ENCODE results near the gene SLC22A1.

Gene SLC22A1

DNA sequence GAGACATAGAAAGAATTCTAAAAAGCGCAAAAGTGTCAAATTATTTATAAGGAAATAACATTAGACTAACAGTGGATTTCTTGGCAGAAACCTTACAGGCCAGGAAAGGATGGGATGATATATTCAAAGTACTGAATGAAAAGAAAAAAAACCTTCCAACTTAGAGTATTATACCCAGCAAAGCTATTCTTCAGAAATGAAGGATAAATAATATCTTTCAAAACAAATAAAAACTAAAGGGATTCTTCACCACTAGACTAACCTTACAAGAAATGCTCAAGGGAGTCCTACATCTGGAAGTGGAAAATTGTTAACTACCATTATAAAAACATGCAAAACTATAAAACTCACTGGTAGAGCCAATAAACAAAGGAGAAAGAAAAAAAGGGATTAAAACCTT is 71.2 kb downstream of the SLC22A1 start:
- Mint-ChIP-seq H3K36me3 (no peaks in the 10 kb centered on the region), H3K27ac (no peak overlapping the region), H3K9me3 (peaks cover 16% of the 10 kb centered on the region), H3K4me3 (no peak overlapping the region), H3K4me1 (no peaks in the 10 kb centered on the region)
- no peak for DNase-seq (ENCODE audit: low spot score in 2 of 2)
- ATAC-seq = no peak

DNA sequence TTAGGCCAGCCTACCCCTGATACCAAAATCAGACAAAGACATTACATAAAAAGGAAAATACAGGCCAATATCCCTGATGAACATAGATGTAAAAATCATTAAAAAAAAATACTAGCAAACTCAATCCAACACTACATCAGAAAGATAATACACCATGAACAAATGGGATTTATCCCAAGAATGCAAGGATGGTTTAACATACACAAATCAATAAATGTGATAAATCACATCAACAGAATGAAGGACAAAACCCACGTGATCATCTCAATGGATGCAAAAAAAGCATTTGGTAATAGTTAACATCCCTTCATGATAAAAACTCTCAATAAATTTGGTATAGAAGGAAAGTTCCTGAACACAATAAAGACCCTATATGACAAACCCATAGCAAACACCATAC is 73.2 kb downstream of the SLC22A1 start:
- peaks cover 16% of the 10 kb centered on the region for H3K9me3 Mint-ChIP-seq
- H3K4me3 Mint-ChIP-seq = no peak overlapping the region
- ATAC-seq (no peak), DNase-seq (ENCODE audit: low spot score in 2 of 2) (no peak)
- H3K4me1 Mint-ChIP-seq = no peaks in the 10 kb centered on the region
- H3K27ac Mint-ChIP-seq = no peak overlapping the region
- H3K36me3 Mint-ChIP-seq = no peaks in the 10 kb centered on the region

DNA sequence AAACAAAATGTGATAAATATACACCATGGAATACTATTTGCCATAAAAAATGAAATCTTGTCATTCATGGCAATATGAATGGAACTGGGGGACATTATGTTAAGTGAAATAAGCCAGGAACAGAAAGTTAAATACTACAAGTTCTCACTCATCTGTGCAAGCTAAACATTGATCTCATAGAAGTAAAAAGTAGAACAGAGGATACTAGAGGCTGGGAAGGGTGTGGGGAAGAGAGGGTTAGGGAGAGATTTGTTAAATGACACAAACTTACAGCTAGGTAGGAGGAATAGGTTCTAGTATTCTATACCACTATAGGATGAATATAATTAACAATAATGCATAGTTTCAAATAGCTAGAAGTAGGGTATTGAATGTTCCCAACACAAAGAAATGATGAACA is 76.0 kb downstream of the SLC22A1 start:
- peaks cover 10% of the 10 kb centered on the region for H3K9me3 Mint-ChIP-seq
- no peak for ATAC-seq
- H3K36me3 Mint-ChIP-seq = no peaks in the 10 kb centered on the region
- no peak for DNase-seq (ENCODE audit: low spot score in 2 of 2)
- H3K4me1 Mint-ChIP-seq = no peaks in the 10 kb centered on the region
- H3K4me3 Mint-ChIP-seq = no peak overlapping the region
- H3K27ac Mint-ChIP-seq = no peak overlapping the region

- no peaks in the 10 kb centered on the region for H3K36me3 Mint-ChIP-seq
- peaks cover 6% of the 10 kb centered on the region for H3K9me3 Mint-ChIP-seq
- no peak overlapping the region for H3K4me3 Mint-ChIP-seq
- DNase-seq (ENCODE audit: low spot score in 2 of 2) (no peak), ATAC-seq (no peak)
- no peaks in the 10 kb centered on the region for H3K4me1 Mint-ChIP-seq
- no peak overlapping the region for H3K27ac Mint-ChIP-seq
Observed at GRCh38 chr6:160198606-160199211, 77.1 kb downstream of the SLC22A1 start.

GRCh38 chr6:160201061-160201460 is 79.4 kb downstream of the SLC22A1 start:
- Mint-ChIP-seq H3K4me3 (no peak overlapping the region), H3K36me3 (no peaks in the 10 kb centered on the region), H3K27ac (no peak overlapping the region), H3K9me3 (peaks cover 2% of the 10 kb centered on the region), H3K4me1 (no peaks in the 10 kb centered on the region)
- DNase-seq (ENCODE audit: low spot score in 2 of 2) (no peak), ATAC-seq (no peak)

DNA sequence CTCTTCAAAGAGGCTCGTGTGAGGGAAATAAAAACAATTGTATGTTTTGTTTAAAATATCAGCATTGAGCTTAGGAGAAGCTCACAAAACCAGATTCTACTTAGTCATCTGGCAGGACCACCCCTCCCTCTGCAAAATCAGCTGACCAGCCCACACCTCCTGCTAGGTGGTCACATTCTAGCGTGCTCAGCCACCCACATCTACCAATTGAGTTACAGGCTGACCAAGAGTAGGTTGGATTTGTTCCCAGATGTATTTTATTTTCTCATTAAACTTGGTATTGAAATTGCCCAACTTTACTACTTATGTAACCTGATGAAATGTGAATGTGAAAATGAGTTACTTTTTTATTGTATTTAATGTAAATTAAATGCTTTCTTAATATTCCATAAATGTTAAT is 80.8 kb downstream of the SLC22A1 start:
- ATAC-seq (no peak), DNase-seq (ENCODE audit: low spot score in 2 of 2) (no peak)
- no peaks in the 10 kb centered on the region for H3K9me3 Mint-ChIP-seq
- no peak overlapping the region for H3K4me3 Mint-ChIP-seq
- no peaks in the 10 kb centered on the region for H3K36me3 Mint-ChIP-seq
- no peaks in the 10 kb centered on the region for H3K4me1 Mint-ChIP-seq
- no peak overlapping the region for H3K27ac Mint-ChIP-seq

- ATAC-seq (no peak), DNase-seq (ENCODE audit: low spot score in 2 of 2) (no peak)
- H3K9me3 Mint-ChIP-seq = peaks cover 4% of the 10 kb centered on the region
- H3K4me3 Mint-ChIP-seq = no peak overlapping the region
- no peaks in the 10 kb centered on the region for H3K4me1 Mint-ChIP-seq
- H3K27ac Mint-ChIP-seq = no peak overlapping the region
- H3K36me3 Mint-ChIP-seq = no peaks in the 10 kb centered on the region
Observed at GRCh38 chr6:160203076-160203475, 81.5 kb downstream of the SLC22A1 start.

DNA sequence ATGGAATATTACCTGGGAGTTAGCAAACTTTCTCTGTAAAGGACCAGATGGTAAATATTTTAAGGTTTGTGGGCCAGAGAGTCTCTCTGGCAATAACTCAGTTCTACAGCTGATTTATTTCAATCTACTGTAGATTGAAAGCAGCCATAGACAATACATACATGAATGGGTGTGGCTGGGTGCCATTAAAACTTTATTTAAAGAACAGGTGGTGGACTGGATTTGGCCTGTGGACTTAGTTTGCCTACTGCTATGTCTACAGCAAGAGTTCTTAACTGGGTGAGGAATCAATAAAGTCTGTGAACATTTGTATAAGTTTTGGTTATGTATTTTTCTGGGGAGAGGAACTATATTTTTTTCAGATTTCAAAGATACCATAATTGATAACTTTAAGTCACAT is 81.9 kb downstream of the SLC22A1 start:
- no peak overlapping the region for H3K27ac Mint-ChIP-seq
- H3K36me3 Mint-ChIP-seq = no peaks in the 10 kb centered on the region
- H3K4me1 Mint-ChIP-seq = no peaks in the 10 kb centered on the region
- H3K4me3 Mint-ChIP-seq = no peak overlapping the region
- DNase-seq (ENCODE audit: low spot score in 2 of 2) = no peak
- no peak for ATAC-seq
- H3K9me3 Mint-ChIP-seq = peaks cover 6% of the 10 kb centered on the region

- Mint-ChIP-seq H3K36me3 (no peaks in the 10 kb centered on the region), H3K27ac (no peak overlapping the region), H3K4me1 (no peaks in the 10 kb centered on the region), H3K9me3 (peaks cover 6% of the 10 kb centered on the region), H3K4me3 (no peak overlapping the region)
- DNase-seq (ENCODE audit: low spot score in 2 of 2) (no peak), ATAC-seq (no peak)
Observed at GRCh38 chr6:160203953-160204352, 82.3 kb downstream of the SLC22A1 start.

DNA sequence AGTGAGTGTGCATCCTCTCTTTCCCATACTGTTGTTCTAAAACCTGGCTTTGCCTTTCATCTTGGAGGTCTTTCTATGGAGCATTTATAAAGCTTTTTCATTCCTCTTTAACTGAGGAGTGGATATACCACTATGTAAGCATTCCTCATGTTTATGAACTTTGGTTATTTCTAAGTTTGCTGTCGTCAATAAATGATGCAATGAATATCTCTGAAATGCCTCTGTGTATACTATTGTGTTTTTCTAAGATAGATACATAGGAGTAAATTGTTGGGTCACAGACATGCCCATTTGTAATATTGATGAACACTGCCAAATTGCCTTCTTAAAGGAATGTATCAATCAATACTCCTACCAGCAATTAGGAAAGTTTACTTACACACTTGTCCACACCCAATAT is 83.1 kb downstream of the SLC22A1 start:
- H3K4me1 Mint-ChIP-seq = no peaks in the 10 kb centered on the region
- ATAC-seq (no peak), DNase-seq (ENCODE audit: low spot score in 2 of 2) (no peak)
- H3K27ac Mint-ChIP-seq = no peak overlapping the region
- no peak overlapping the region for H3K4me3 Mint-ChIP-seq
- H3K36me3 Mint-ChIP-seq = no peaks in the 10 kb centered on the region
- H3K9me3 Mint-ChIP-seq = peaks cover 6% of the 10 kb centered on the region

DNA sequence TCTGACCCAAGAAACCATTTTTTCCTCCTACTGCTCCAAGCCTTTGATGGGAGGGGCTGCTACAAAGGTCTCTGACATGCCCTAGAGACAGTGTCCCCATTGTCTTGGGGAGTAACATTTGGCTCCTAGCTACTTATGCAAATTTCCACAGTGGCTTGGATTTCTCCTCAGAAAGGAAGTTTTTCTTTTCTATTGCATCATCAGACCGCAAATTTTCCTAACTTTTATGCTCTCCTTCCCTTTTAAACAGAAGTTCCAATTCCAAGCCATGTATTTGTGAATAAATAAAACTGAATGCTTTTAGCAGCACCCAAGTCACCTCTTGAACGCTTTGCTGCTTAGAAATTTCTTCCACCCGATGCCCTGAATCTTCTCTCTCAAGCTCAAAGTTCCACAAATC is 86.0 kb downstream of the SLC22A1 start:
- ATAC-seq = no peak
- Mint-ChIP-seq H3K27ac (no peak overlapping the region), H3K4me3 (no peak overlapping the region), H3K36me3 (no peaks in the 10 kb centered on the region), H3K9me3 (peaks cover 6% of the 10 kb centered on the region), H3K4me1 (no peaks in the 10 kb centered on the region)
- DNase-seq (ENCODE audit: low spot score in 2 of 2) = no peak

All from stimulated activated effector memory CD8-positive, alpha-beta T cell treated with anti-CD3 and anti-CD28 coated beads, Interleukin-12 subunit alpha, Interleukin-12 subunit beta, amount 100 ng/mL, for 72 hours (primary cell).